Activated T-helper 17 cell treated with anti-CD3 and anti-CD28 coated beads, Interleukin-2, amount 50 U/mL, for 72 hours (primary cell): ENCODE data around the gene UPK1A. TPM values are rescaled to one million over a fixed set of nuclear protein-coding genes. Genes with fewer than 3 reads are reported as not detected.
A peak's percentile ranks its signal among the peaks of the same experiment; 100 is the strongest.

Experiments
- ATAC-seq: fragments of 150-1000 bp; cut with Tn5 transposase; replicated peaks from 2 replicates; pipeline ENCODE4 v1.10.0; 2021; ENCODE audit warnings: mild to moderate bottlenecking, moderate library complexity
- H3K27ac Mint-ChIP-seq: one replicate; pipeline ENCODE4 v1.8.0; 2022; ENCODE audit warnings: mixed read lengths
- H3K27me3 Mint-ChIP-seq: one replicate; pipeline ENCODE4 v1.8.0; 2022; ENCODE audit warnings: mixed read lengths
- H3K36me3 Mint-ChIP-seq: one replicate; pipeline ENCODE4 v1.8.0; 2022; ENCODE audit warnings: low read depth, mild to moderate bottlenecking, mixed read lengths
- H3K4me1 Mint-ChIP-seq: one replicate; pipeline ENCODE4 v1.8.0; 2022; ENCODE audit warnings: mixed read lengths
- H3K4me3 Mint-ChIP-seq: one replicate; pipeline ENCODE4 v1.8.0; 2022; ENCODE audit warnings: mild to moderate bottlenecking, mixed read lengths
- H3K9me3 Mint-ChIP-seq: one replicate; pipeline ENCODE4 v1.8.0; 2022; ENCODE audit warnings: mixed read lengths
- total RNA-seq, 2 donors: library from RNA; stranded (reverse); gene quantifications; one replicate each; pipeline ENCODE4 v1.2.3, GENCODE V29; 2022

Gene UPK1A
- 1 to 10 TPM in 1 of 2 donors, under 1 TPM in 1; 0.73 to 8.0 TPM for total RNA-seq

DNA sequence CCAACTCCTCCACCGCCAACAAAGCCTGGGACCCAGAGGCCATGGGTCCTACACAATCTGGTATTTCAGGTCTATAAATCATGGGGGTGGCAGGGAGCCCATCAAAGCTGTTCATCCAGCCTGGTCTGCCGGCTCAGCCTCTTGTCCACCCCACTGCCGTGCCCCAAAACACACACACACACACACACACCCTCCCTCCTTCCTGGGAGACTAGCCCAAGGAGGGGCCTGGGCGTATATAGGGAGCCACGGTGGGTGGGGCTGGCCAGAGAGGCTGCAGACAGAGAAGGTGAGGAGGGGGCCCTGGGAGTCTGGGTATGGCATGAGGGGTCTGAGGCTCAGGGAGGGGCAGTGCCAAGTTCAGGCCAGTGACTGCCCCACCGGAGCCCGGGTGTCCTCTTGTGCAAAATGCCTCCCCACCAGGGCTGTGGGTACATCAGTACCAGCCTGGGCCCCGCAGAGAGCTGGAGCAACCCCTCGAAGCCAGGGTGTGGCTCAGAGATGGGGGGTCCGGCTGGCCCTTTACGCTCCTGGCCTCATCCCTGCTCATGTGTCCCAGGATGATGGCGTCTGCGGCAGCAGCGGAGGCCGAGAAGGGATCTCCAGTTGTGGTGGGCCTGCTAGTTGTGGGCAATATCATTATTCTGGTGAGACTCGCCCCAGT, at the start of gene UPK1A:
Gene UPK1A (plus strand): TSS at position 267 of the 663 bp plus-strand sequence. CDS start 296 bp downstream, at position 563.
- no peak for ATAC-seq
- Mint-ChIP-seq H3K27ac (no peak within 1 kb of the TSS), H3K4me3 (no peak within 1 kb of the TSS), H3K4me1 (peaks cover 4% of the 10 kb centered on the region), H3K9me3 (no peaks in the 10 kb centered on the region), H3K27me3 (peaks cover 11% of the 10 kb centered on the region), H3K36me3 (peaks cover 44% of the 10 kb centered on the region)

DNA sequence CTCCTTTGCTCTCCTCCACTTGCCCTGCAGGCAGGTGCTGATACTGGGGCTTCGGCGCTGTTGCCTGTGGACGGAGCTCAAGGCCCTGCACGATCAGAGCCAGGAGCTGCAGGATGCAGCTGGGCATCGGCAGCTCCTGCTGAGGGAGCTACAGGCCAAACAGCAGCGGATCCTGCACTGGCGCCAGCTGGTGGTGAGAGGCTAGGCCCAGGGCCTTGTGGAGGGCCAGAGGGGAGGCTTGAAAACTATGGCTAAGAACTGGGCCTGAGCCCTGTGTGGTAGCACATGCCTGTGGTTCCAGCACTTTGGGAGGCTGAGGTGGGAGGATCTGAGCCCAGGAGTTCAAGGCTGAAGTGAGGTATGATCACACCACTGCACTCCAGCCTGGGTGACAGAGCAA, 47.5 kb upstream of the UPK1A start:
- Mint-ChIP-seq H3K4me1 (no peaks in the 10 kb centered on the region), H3K36me3 (peaks cover 28% of the 10 kb centered on the region), H3K27me3 (no peaks in the 10 kb centered on the region), H3K27ac (no peak overlapping the region), H3K9me3 (no peaks in the 10 kb centered on the region), H3K4me3 (no peak overlapping the region)
- ATAC-seq: no peak

DNA sequence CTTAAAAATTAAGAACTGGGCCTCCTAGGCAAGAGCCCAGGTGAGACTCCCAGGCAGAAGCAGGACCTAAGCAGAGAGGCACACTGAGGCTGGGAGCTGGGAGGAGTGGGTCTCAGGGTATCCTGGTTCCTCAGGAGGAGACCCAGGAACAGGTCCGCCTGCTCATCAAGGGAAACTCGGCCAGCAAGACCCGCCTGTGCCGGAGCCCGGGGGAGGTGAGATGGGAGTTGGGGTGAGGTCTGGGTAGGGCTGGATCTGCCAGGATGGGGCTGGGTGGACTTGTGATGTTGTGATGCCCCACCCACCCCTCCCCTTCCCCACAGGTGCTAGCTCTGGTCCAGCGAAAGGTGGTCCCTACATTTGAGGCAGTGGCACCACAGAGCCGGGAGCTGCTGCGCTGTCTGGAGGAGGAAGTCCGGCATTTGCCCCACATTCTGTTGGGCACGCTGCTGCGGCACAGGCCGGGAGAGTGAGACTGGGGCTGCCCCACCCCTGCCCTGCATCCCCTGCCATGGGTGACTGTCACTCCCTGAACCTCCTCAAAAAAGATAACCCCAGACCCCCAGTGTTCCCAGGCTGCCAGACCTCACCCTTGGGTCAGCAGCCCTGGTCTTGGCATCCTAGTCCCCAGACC, 46.9 kb upstream of the UPK1A start:
- H3K4me3 Mint-ChIP-seq: no peak overlapping the region

DNA sequence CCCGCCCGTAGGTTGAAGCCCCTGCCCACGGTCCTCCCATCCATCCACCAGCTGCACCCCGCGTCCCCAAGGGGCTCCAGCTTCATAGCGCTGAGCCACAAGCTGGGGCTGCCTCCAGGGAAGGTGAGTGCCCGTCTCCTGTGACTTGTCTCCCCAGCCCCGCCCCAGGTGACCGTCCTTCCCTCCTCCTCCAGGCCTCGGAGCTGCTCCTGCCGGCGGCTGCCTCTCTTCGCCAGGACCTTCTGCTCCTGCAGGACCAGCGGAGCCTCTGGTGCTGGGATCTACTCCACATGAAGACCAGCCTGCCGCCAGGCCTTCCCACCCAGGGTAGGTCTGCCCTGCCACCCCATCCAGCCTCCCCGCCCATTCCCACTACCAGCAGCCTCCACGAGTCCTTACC, 46.3 kb upstream of the UPK1A start:
- Mint-ChIP-seq H3K9me3 (no peaks in the 10 kb centered on the region), H3K4me1 (no peaks in the 10 kb centered on the region)
- no peak for ATAC-seq

More for the DNA sequence above, 46.9 kb upstream of the UPK1A start:
- H3K36me3 Mint-ChIP-seq: peaks cover 28% of the 10 kb centered on the region
- no peaks in the 10 kb centered on the region for H3K27me3 Mint-ChIP-seq
- no peak overlapping the region for H3K27ac Mint-ChIP-seq
- H3K9me3 Mint-ChIP-seq: no peaks in the 10 kb centered on the region
- no peaks in the 10 kb centered on the region for H3K4me1 Mint-ChIP-seq
- no peak for ATAC-seq

DNA sequence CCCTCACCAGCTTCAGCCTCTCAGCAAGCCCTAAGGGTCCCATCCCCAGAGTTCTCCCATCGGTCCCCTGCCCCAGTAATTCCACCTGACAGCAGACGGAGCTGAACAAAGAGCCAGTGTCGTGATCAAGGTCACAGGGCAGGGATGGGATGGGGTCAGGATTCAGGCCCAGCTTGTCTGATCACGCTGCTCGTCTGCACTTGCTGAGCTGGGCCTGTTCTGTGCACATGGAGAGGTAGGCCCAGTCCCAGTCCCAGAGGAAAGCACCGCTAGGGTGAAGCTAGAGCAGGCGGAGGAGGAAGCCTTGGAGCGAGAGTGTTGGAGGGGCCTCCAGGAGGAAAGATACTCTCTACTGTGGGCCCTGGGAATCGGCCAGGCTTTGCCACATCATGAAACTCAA, 44.6 kb upstream of the UPK1A start:
- Mint-ChIP-seq H3K36me3 (peaks cover 18% of the 10 kb centered on the region), H3K9me3 (no peaks in the 10 kb centered on the region), H3K27ac (peak overlapping the region; percentile 63), H3K4me3 (no peak overlapping the region), H3K4me1 (no peaks in the 10 kb centered on the region), H3K27me3 (no peaks in the 10 kb centered on the region)
- no peak for ATAC-seq

More for the DNA sequence above, 46.3 kb upstream of the UPK1A start:
- Mint-ChIP-seq H3K4me3 (no peak overlapping the region), H3K27ac (peak overlapping the region; percentile 11), H3K36me3 (peaks cover 28% of the 10 kb centered on the region), H3K27me3 (no peaks in the 10 kb centered on the region)

DNA sequence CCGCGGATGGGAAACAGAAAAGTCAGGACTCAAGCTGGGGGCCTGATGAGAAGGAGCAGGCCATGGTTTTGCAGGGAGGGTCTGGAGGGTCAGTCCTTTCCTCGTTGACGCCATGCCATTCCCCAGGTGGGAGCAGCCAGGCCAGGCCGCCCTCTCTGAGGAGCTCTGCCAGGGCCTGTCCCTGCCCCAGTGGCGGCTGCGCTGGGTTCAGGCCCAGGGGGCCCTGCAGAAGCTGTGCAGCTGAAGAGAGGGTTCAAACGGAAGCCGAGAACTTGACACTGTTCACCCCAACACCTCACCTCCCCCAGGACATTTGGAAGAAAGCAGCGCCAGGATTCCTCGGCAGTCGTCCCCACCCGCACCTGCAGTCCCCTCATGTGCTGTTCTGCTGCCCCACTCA, 43.6 kb upstream of the UPK1A start:
- Mint-ChIP-seq H3K4me1 (no peaks in the 10 kb centered on the region), H3K36me3 (peaks cover 18% of the 10 kb centered on the region), H3K4me3 (no peak overlapping the region), H3K27ac (no peak overlapping the region), H3K9me3 (no peaks in the 10 kb centered on the region), H3K27me3 (no peaks in the 10 kb centered on the region)
- no peak for ATAC-seq

DNA sequence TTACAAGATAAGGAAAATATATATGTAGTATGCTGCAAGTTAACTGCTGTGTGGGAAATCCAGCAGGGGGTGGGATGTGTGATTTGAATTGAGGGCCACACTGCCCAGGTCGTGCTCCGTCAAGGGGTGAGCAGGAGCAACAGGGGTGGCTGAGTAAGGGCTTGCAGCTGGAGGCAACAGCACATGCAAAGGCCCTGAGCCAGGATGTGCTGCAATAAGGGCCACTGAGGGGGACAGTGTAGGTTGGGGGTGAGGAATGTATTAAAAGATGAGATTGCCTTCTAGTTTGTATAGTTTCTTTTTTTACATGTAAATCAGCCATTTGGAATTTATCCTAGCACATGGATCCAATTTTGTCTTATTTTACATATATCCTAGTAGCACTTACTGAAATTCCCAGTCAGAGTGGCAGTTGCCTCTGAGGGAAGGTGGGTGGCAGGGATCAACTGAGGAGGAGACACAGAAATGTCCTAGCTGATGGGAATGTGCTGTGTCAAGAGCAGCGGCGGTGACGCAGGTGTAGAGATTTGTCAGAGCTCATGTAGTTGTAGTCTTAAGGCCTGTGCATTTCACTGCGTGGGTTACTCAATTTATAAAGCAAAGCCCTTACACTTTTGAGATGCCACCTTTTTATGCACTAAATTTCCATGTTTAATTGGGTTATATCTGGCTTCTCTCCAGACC, 42.8 kb upstream of the UPK1A start:
- no peaks in the 10 kb centered on the region for H3K4me1 Mint-ChIP-seq
- H3K27me3 Mint-ChIP-seq: no peaks in the 10 kb centered on the region
- no peaks in the 10 kb centered on the region for H3K9me3 Mint-ChIP-seq
- H3K4me3 Mint-ChIP-seq: no peak overlapping the region
- ATAC-seq: no peak
- no peak overlapping the region for H3K27ac Mint-ChIP-seq
- H3K36me3 Mint-ChIP-seq: peaks cover 18% of the 10 kb centered on the region

DNA sequence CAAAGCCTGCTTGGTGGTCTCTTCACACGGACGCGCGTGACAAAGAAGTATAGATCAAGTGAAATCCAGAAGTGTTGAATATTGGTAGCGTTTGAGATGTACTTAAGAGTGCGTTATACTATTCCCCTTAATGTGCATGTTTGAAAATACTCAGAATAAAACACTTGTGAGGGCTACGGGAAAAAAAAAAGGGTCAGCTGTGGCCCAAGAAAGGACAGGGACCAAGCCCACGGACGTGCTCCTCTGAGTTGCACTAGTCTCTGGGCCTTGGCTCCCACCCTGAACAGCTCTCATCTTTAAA, 38.1 kb upstream of the UPK1A start:
- peaks cover 10% of the 10 kb centered on the region for H3K4me1 Mint-ChIP-seq
- H3K27ac Mint-ChIP-seq: peak overlapping the region; percentile 97
- peak overlapping the region; percentile 91 for H3K4me3 Mint-ChIP-seq
- H3K27me3 Mint-ChIP-seq: no peaks in the 10 kb centered on the region
- peaks cover 39% of the 10 kb centered on the region for H3K36me3 Mint-ChIP-seq
- ATAC-seq: no peak
- H3K9me3 Mint-ChIP-seq: no peaks in the 10 kb centered on the region

DNA sequence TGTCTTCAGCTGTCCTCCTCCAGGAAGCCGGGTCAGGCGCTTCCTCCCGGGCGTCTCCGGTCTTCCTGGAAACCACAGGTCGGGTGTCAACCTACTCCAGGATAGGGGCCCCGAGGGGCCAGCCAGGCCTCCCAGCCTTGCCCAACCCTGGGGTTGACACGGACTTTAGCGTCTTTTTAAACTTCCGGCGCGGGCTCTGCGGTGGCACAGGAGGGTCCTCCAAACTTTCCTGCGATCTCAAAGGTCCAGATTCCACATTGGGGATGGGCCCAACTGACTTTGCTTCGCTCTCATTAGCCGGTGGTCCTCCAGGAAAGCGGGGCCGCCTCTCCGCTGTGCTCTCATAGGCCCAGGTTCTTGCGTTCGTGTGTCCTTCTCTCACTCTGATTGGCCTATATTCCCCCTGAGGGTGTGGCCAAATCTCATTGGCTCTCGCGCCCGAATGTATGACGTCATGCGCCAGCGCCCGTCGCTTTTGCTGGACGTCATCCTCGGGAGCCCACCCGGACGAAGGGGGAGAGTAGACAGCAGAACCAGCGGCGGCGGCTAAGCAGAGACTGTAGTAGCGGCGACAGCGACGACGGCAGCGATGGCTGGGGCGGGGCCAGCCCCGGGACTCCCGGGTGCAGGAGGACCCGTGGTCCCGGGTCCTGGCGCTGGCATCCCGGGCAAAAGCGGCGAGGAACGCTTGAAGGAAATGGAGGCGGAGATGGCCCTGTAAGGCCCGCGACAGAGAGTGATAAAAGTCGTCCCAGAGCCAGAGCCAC, 37.6 kb upstream of the UPK1A start, which contains the start of gene RBM42:
Gene RBM42 (plus strand): TSS at position 472 of the 767 bp plus-strand sequence. CDS start 118 bp downstream, at position 590.
- Mint-ChIP-seq H3K9me3 (no peaks in the 10 kb centered on the region), H3K4me3 (peak within 1 kb of the TSS; percentile 91), H3K4me1 (peaks cover 10% of the 10 kb centered on the region), H3K27me3 (no peaks in the 10 kb centered on the region), H3K36me3 (peaks cover 45% of the 10 kb centered on the region), H3K27ac (peak within 1 kb of the TSS; percentile 97)
- peak; percentile 100 for ATAC-seq

DNA sequence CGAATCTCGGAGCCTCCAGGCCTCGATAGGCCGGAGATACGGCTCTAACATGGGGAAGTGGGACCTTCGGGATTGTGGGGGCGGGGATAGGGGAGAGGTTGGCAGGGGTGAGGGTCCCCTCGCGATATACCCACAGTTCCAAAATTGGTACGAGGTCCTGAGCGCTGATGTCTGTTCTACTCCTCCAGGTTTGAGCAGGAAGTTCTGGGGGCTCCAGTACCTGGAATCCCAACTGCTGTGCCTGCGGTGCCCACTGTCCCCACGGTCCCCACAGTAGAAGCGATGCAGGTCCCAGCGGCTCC, 37.0 kb upstream of the UPK1A start:
- Mint-ChIP-seq H3K9me3 (no peaks in the 10 kb centered on the region), H3K27me3 (no peaks in the 10 kb centered on the region), H3K27ac (peak overlapping the region; percentile 97), H3K4me1 (peaks cover 10% of the 10 kb centered on the region), H3K4me3 (peak overlapping the region; percentile 91), H3K36me3 (peaks cover 50% of the 10 kb centered on the region)
- ATAC-seq: no peak

DNA sequence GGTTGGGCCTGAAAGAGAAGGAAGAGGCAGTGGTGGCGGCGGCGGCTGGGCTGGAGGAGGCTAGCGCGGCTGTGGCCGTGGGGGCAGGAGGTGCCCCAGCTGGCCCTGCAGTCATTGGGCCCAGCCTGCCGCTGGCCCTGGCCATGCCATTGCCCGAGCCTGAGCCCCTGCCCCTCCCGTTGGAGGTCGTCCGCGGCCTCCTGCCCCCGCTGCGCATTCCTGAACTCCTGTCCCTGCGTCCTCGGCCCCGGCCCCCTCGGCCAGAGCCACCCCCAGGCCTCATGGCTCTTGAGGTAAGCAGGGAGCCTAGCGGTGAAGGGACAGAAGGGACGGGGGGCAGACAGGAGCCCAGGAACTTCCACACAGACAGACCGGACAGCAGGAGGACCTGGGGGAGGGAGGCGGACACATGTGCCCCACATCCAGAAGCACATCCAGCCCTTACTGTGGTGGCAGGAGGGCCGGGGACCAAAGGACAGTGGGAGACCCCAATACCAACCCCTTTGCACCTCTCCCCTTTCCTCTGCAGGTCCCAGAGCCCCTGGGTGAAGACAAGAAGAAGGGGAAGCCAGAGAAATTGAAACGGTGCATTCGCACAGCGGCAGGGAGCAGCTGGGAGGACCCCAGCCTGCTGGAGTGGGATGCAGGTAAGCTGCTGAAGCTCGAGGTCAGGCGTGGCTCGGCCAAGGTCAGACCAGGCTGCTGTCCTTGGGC, 32.4 kb upstream of the UPK1A start:
- H3K9me3 Mint-ChIP-seq: no peaks in the 10 kb centered on the region
- H3K4me1 Mint-ChIP-seq: peaks cover 6% of the 10 kb centered on the region
- H3K27me3 Mint-ChIP-seq: no peaks in the 10 kb centered on the region
- no peak for ATAC-seq
- no peak overlapping the region for H3K4me3 Mint-ChIP-seq
- no peak overlapping the region for H3K27ac Mint-ChIP-seq
- peaks cover 87% of the 10 kb centered on the region for H3K36me3 Mint-ChIP-seq

DNA sequence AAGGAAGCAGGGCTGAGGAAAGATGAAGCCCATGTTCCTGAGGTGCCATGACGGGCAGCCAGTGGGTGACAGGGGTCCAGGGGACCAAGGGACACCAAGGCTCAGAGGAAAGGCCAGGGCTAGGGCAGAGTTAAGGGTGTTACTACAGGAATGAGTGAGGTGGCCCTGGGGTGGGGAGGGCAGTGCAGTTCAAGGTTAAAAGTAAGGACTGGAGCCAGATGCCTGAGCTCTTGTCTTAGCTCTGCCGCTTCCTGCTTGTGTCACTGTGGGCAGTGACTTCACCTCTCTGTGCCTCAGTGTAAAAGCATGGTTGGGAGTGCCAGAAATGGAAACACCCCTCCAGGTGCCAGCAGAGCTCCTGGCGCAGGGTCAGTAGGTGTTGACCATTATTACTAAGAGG, 29.7 kb upstream of the UPK1A start:
- Mint-ChIP-seq H3K27ac (no peak overlapping the region), H3K27me3 (no peaks in the 10 kb centered on the region), H3K36me3 (peaks cover 67% of the 10 kb centered on the region), H3K9me3 (no peaks in the 10 kb centered on the region), H3K4me1 (no peaks in the 10 kb centered on the region), H3K4me3 (no peak overlapping the region)
- peak; percentile 67 for ATAC-seq

DNA sequence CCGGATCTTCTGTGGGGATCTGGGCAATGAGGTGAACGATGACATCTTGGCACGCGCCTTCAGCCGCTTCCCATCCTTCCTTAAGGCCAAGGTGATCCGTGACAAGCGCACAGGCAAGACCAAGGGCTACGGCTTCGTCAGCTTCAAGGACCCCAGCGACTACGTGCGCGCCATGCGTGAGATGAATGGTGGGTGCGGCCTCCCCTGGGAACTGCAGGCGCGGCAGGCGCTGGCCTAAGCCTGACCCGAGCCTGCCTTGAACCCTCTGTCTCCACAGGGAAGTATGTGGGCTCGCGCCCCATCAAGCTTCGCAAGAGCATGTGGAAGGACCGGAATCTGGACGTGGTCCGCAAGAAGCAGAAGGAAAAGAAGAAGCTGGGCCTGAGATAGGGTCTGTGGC, 29.2 kb upstream of the UPK1A start:
- H3K9me3 Mint-ChIP-seq: no peaks in the 10 kb centered on the region
- ATAC-seq: no peak
- no peaks in the 10 kb centered on the region for H3K27me3 Mint-ChIP-seq
- H3K4me3 Mint-ChIP-seq: no peak overlapping the region
- H3K27ac Mint-ChIP-seq: no peak overlapping the region
- H3K36me3 Mint-ChIP-seq: peaks cover 62% of the 10 kb centered on the region
- H3K4me1 Mint-ChIP-seq: no peaks in the 10 kb centered on the region

DNA sequence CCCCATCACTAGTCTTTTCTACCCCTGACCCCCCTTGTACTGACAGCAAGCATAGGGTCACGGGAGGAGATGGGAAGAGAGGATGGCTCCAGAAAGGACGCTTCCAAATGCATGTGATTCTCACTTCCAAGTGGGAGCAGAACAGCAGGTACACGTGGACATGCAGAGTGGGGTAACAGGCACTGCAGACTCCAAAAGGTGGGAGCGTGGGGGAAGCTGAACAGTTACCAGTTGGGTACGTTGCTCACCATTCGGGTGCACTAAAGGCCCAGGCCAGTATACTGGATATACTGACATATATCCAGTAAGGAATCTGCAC, 27.0 kb upstream of the UPK1A start:
- no peak overlapping the region for H3K27ac Mint-ChIP-seq
- H3K27me3 Mint-ChIP-seq: no peaks in the 10 kb centered on the region
- no peak for ATAC-seq
- H3K4me3 Mint-ChIP-seq: no peak overlapping the region
- H3K36me3 Mint-ChIP-seq: peaks cover 41% of the 10 kb centered on the region
- no peaks in the 10 kb centered on the region for H3K9me3 Mint-ChIP-seq
- H3K4me1 Mint-ChIP-seq: no peaks in the 10 kb centered on the region
